Endothelial cell (in vitro differentiated cells): ENCODE results near the gene DPP10. TPM values are rescaled to one million over a fixed set of nuclear protein-coding genes. Genes with fewer than 3 reads are reported as not detected.
A peak's percentile ranks its signal among the peaks of the same experiment; 100 is the strongest.

Source experiments
- DNase-seq: peaks from one replicate; pipeline ENCODE4 v3.0.0; 2021; ENCODE audit warnings: low spot score
- H3K27ac Mint-ChIP-seq: one replicate; pipeline ENCODE4 v1.8.0; 2021; ENCODE audit warnings: mixed read lengths, inconsistent platforms; ENCODE audit not compliant: unreplicated experiment
- H3K27me3 Mint-ChIP-seq: one replicate; pipeline ENCODE4 v1.8.0; 2021; ENCODE audit warnings: mild to moderate bottlenecking, moderate library complexity, mixed read lengths, inconsistent platforms; ENCODE audit not compliant: unreplicated experiment
- H3K36me3 Mint-ChIP-seq: one replicate; pipeline ENCODE4 v1.8.0; 2021; ENCODE audit warnings: mild to moderate bottlenecking, low read depth, mixed read lengths, inconsistent platforms; ENCODE audit not compliant: unreplicated experiment
- H3K4me1 Mint-ChIP-seq: one replicate; pipeline ENCODE4 v1.8.0; 2021; ENCODE audit warnings: mild to moderate bottlenecking, mixed read lengths, inconsistent platforms; ENCODE audit not compliant: unreplicated experiment
- H3K4me3 Mint-ChIP-seq: one replicate; pipeline ENCODE4 v1.8.0; 2021; ENCODE audit warnings: mild to moderate bottlenecking, mixed read lengths, inconsistent platforms; ENCODE audit not compliant: unreplicated experiment
- H3K9me3 Mint-ChIP-seq: one replicate; pipeline ENCODE4 v1.8.0; 2021; ENCODE audit warnings: mixed read lengths, inconsistent platforms; ENCODE audit not compliant: unreplicated experiment
- total RNA-seq: library from RNA; stranded (reverse); fragmentation: NEBNext Ultra II Directional; extraction: Animal tissue kit (Norgen Biotek cat#: 25700); gene quantifications from one replicate; pipeline ENCODE4 v1.2.1, GENCODE V29; 2021; ENCODE audit not compliant: unreplicated experiment
- TF ChIP-seq, protein P1 (sequence below): fragments of 200-600 bp; sonication (generic); IDR thresholded peaks from one replicate; pipeline ENCODE4 v1.5.0; 2021; ENCODE audit warnings: antibody characterized with exemption; ENCODE audit not compliant: unreplicated experiment

DPP10 gene
- total RNA-seq, 1 donor from 2014 or later: 3.3 TPM

DNA sequence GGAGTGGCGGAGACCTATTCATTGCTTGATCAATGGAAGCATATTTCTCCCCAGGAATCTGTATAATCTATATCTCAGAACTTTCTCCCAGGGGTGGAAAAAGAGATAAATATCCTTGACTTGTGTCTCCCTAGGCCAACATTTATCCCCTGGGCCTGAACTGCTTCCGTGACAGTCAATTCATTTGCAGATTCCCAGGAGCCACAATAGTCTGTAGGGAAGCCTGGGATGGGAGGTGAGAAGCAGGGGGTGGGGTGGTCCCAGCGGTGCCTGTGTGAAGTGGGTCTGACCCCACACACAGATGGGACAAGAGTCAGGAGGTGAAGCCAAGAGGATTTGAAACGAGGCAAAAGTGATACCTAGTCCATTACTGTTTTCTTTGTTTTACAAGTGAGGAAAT is 166.8 kb downstream of the DPP10 start:
- Mint-ChIP-seq H3K36me3 (no peaks in the 10 kb centered on the region), H3K4me1 (peaks cover 10% of the 10 kb centered on the region), H3K27me3 (peaks cover 2% of the 10 kb centered on the region), H3K27ac (no peak overlapping the region), H3K9me3 (no peaks in the 10 kb centered on the region), H3K4me3 (no peak overlapping the region)
- DNase-seq: no peak
- TF ChIP-seq, protein P1, sequence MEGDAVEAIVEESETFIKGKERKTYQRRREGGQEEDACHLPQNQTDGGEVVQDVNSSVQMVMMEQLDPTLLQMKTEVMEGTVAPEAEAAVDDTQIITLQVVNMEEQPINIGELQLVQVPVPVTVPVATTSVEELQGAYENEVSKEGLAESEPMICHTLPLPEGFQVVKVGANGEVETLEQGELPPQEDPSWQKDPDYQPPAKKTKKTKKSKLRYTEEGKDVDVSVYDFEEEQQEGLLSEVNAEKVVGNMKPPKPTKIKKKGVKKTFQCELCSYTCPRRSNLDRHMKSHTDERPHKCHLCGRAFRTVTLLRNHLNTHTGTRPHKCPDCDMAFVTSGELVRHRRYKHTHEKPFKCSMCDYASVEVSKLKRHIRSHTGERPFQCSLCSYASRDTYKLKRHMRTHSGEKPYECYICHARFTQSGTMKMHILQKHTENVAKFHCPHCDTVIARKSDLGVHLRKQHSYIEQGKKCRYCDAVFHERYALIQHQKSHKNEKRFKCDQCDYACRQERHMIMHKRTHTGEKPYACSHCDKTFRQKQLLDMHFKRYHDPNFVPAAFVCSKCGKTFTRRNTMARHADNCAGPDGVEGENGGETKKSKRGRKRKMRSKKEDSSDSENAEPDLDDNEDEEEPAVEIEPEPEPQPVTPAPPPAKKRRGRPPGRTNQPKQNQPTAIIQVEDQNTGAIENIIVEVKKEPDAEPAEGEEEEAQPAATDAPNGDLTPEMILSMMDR: no peak

DNA sequence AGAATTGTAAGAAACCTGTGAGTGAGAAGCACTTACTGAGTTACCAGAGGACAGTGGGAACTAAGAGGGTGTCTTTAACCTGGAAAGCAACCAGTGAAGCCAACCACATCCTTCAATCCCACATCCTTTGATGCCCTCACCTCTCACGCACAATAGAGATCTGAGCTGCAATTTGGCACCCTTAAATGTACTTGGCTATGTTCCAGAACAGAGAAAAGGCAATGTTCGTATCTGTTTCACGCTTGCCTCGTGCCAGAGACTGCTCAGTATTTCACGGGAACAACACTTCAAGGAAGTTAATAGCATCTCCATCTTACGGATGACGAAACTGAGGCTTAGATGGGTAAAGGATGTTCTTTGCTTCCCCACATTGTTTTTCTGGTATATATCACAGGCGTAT is 167.4 kb downstream of the DPP10 start:
- peaks cover 2% of the 10 kb centered on the region for H3K27me3 Mint-ChIP-seq
- DNase-seq: no peak
- H3K4me1 Mint-ChIP-seq: peaks cover 10% of the 10 kb centered on the region
- no peaks in the 10 kb centered on the region for H3K9me3 Mint-ChIP-seq
- no peaks in the 10 kb centered on the region for H3K36me3 Mint-ChIP-seq
- H3K27ac Mint-ChIP-seq: no peak overlapping the region
- no peak overlapping the region for H3K4me3 Mint-ChIP-seq
- TF ChIP-seq, protein P1: no peak

DNA sequence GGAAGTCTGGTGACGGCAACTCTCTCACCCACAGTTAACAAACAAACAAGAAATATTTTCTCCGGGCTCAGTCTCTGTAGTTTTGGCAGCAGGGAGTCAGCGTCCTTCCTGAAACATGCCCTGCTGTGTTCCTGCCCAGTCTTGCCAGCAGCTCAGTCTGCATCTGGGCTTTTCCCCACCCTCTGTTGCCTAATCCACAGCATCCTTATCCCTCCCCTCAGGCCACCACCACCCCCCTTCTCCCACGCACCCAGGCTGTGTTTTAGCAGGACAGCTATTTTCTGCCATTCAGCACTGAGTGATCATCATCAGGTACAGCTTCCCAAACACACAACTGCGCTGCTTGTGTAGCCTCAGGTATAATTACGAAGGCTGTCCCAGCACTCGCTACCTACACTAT is 168.2 kb downstream of the DPP10 start:
- Mint-ChIP-seq H3K27ac (no peak overlapping the region), H3K4me3 (no peak overlapping the region), H3K27me3 (peaks cover 2% of the 10 kb centered on the region), H3K36me3 (no peaks in the 10 kb centered on the region), H3K9me3 (no peaks in the 10 kb centered on the region), H3K4me1 (peaks cover 10% of the 10 kb centered on the region)
- TF ChIP-seq, protein P1: no peak
- DNase-seq: no peak

DNA sequence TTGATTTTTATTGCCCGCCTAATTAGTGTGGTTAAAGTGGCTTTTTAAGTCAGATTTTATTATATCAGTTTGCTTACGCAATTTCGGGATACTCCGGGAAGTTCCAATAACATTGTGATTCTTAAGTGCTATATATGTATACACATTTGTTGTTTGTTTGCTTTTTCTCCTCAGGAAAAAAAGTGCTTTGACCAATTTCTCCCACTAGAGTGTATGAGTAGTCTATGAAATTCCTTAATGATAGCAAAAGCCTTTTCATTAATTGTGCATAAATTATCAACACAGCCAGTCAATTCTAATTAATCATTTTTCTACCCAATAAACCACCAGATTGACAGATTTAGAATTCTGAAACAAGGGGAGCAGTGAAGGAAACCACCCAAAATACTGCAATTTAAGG is 172.2 kb downstream of the DPP10 start:
- no peak for DNase-seq
- Mint-ChIP-seq H3K27me3 (peaks cover 2% of the 10 kb centered on the region), H3K9me3 (no peaks in the 10 kb centered on the region), H3K27ac (no peak overlapping the region), H3K36me3 (no peaks in the 10 kb centered on the region), H3K4me3 (no peak overlapping the region), H3K4me1 (peaks cover 10% of the 10 kb centered on the region)
- TF ChIP-seq, protein P1: peak; percentile 14

DNA sequence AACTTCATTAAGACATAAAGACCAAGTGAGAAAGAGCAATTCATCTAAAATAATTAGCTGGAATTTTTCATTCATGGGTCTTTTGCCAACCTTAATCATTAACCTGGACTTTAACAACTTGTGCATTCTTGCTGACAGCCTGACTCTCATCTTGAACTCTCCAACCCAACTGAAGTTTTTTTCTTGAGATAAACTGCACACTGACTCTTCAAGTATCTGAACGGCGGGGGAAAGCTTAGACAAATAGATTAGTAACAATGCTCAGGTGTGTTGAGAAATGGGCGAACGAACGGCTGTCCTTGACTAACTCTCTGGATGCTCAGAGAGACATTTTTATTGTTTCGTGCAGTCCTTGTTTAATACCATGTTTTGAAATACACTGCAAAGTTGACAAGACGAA is 186.0 kb downstream of the DPP10 start:
- TF ChIP-seq, protein P1: no peak
- no peaks in the 10 kb centered on the region for H3K4me1 Mint-ChIP-seq

More for the DNA sequence above, 186.0 kb downstream of the DPP10 start:
- no peak for DNase-seq
- Mint-ChIP-seq H3K36me3 (no peaks in the 10 kb centered on the region), H3K27ac (no peak overlapping the region), H3K27me3 (no peaks in the 10 kb centered on the region), H3K9me3 (peaks cover 5% of the 10 kb centered on the region), H3K4me3 (no peak overlapping the region)
